Hematopoietic multipotent progenitor cell treated with erythropoietin and hydrocortisone succinate and interleukin-3 and kit ligand, for 4 days (in vitro differentiated cells): ENCODE data around the gene C16orf54.
"Not testable (repeated sequence)": the region's sequence is repeated elsewhere in the genome, so short reads cannot be mapped to it uniquely, and the experiment has no call there.

Experiments used
- DNase-seq: peaks from one replicate; pipeline ENCODE4 v3.0.0-alpha.2; 2015

C16orf54 gene

GRCh38 chr16:29745853-29746345 is at the start of gene C16orf54:
Gene C16orf54, minus strand, starts transcription at chr16:29745990. Its CDS starts 1,039 bp downstream, at chr16:29744951.
- peak; percentile 99 for DNase-seq

GRCh38 chr16:29794231-29794710 is 48.5 kb upstream of the C16orf54 start:
- no peak for DNase-seq

GRCh38 chr16:29793153-29793552 is 47.4 kb upstream of the C16orf54 start:
- not testable (repeated sequence) for DNase-seq

- DNase-seq = peak; percentile 32
These were observed 46.3 kb upstream of the C16orf54 start for GRCh38 chr16:29791845-29792807.

GRCh38 chr16:29790949-29791844 is 45.4 kb upstream of the C16orf54 start:
- peak; percentile 33 for DNase-seq

GRCh38 chr16:29790183-29790948 is 44.6 kb upstream of the C16orf54 start, which contains the start of gene KIF22:
Gene KIF22, plus strand, starts transcription at chr16:29790751. Its CDS starts 9 bp downstream, at chr16:29790760.
- peak; percentile 100 for DNase-seq

- DNase-seq = no peak
These were observed 44.0 kb upstream of the C16orf54 start for GRCh38 chr16:29789775-29790182.

GRCh38 chr16:29787155-29787554 is 41.4 kb upstream of the C16orf54 start:
- DNase-seq = not testable (repeated sequence)

GRCh38 chr16:29784901-29785500 is 39.2 kb upstream of the C16orf54 start:
- peak; percentile 83 for DNase-seq

- no peak for DNase-seq
These were observed 38.4 kb upstream of the C16orf54 start for GRCh38 chr16:29784157-29784556.

- not testable (repeated sequence) for DNase-seq
These were observed 37.5 kb upstream of the C16orf54 start for GRCh38 chr16:29783094-29783953.

GRCh38 chr16:29779474-29779873 is 33.7 kb upstream of the C16orf54 start:
- no peak for DNase-seq

- DNase-seq = no peak
These were observed 32.0 kb upstream of the C16orf54 start, which contains the start of gene ZG16 for GRCh38 chr16:29777576-29778350. Gene ZG16, plus strand, starts transcription at chr16:29778256. Its CDS starts 1,011 bp downstream, at chr16:29779267.

- DNase-seq = no peak
These were observed 30.1 kb upstream of the C16orf54 start for GRCh38 chr16:29775742-29776408.

- DNase-seq = no peak
These were observed 28.9 kb upstream of the C16orf54 start for GRCh38 chr16:29774730-29775129.

GRCh38 chr16:29772330-29772729 is 26.5 kb upstream of the C16orf54 start:
- DNase-seq = peak; percentile 35

- no peak for DNase-seq
These were observed 24.6 kb upstream of the C16orf54 start for GRCh38 chr16:29770250-29770929.

GRCh38 chr16:29769507-29769906 is 23.7 kb upstream of the C16orf54 start:
- no peak for DNase-seq
